CD4-positive, alpha-beta T cell treated with Interleukin-15 for 4 hours (primary cell): Measurements from ENCODE around the gene ENAH.

Experiments used
- DNase-seq: peaks from one replicate; pipeline ENCODE4 v3.0.0-alpha.2; 2020; ENCODE audit warnings: low spot score

The ENAH gene

DNA sequence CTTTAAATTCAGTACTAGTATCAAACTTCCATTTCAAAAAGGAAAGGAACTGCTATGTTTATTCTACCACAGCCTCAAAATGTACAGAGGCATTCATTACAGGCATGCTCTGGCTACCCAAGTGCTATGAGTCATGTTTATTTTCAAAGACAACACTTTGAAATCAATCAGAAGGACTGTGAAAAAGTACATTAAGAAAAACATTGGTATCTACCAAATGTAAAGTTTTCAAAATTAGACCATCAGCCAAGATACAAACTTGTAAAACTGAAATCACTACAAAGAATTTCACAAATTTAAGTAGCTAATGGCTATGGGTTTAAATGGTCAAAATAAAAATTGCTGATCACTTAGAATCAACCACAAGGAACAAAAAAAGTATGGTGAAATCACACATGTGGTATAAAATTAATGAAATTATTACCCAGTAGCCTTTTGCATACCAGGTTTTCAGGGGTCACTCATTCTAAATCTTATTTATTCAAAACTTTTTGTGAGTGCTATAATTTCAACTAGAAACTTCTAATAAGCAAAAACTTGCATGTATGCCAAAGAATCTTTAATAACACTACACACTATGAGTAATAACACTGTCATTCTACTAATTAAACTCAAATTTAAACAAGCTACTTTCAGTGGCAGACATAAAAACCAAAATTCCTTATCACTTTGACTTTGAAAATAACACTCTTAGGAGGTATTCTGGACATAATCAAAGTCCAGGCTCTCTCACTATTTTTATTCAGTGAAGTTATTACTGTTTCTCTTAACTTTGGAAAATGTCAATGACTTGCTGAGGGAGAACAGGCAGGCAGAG lies 49.2 kb downstream of the ENAH start:
- no peak for DNase-seq

GRCh38 chr1:225602590-225603206 lies 50.2 kb downstream of the ENAH start:
- no peak for DNase-seq

GRCh38 chr1:225601902-225602589 lies 50.9 kb downstream of the ENAH start:
- no peak for DNase-seq

DNA sequence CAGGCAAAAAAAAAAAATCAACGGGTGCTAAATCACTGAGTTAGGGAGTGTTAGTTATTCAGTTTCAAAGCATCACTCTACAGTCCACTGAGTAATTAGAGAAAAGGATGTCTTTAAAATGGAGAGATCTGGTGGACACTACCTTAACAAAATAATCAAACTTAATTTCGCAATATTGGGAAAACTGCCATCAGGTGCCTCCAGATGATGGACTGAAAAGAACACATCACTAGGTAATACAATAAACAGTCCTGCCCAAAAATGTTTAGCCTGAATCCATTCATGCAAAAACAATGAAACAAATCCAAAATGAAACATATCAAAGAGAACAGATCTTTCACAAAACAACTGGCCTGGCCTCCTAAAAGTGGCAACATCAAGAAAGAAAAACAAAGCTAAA lies 54.1 kb downstream of the ENAH start:
- no peak for DNase-seq

GRCh38 chr1:225597926-225598575 lies 54.9 kb downstream of the ENAH start:
- no peak for DNase-seq

GRCh38 chr1:225596736-225597135 lies 56.2 kb downstream of the ENAH start:
- no peak for DNase-seq

- DNase-seq, result no peak
Observed at GRCh38 chr1:225595974-225596551, 56.9 kb downstream of the ENAH start.

GRCh38 chr1:225595452-225595851 lies 57.5 kb downstream of the ENAH start:
- no peak for DNase-seq

GRCh38 chr1:225593414-225593813 lies 59.5 kb downstream of the ENAH start:
- DNase-seq, result no peak

DNA sequence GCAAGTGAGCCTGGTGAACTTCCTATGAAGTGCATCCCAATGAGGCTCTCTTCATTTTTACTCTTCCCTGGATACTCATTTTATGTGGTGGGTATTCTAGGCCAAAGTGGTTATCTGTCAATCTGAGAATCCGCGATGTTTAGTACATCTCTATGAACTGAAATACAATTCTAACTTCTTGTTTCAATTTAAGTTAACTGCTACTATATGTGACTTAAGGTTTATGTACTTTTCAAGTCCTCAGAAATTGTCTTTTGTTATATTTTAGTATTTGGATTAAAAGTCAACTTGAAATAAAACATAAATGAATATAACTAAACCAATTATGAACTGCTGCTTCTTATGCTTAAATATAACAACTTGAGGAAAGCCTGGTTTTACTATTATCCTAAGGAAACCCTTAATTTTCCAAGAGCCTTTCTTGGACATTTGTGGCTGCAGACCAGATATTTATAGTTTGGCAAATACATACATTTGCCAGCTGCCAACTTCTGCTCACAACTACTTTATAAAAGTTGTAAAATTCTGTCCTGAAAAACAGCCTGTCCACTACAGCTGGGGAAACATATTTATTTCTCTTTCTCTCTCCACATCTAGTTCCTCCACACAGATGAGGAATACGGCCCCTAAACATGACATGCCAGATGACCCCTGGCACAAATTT lies 60.4 kb downstream of the ENAH start:
- no peak for DNase-seq

DNA sequence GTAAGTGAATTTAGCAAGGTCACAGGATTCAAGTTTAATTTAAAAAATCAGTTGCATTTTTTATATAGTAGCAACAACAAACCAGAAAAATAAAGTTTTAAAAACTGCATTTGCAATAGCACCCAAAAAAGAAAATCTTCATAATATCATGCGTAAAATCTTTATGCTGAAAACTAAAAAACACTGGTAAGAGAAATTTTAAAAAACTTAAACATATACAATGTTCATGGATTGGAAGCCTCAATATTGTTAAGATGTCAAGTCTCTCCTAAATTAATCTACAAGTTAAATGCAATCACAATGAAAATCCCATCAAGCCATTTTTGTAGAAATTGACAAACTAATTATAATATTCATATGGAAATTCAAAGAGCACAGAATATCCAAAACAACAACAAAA lies 65.6 kb downstream of the ENAH start:
- DNase-seq, result no peak

DNA sequence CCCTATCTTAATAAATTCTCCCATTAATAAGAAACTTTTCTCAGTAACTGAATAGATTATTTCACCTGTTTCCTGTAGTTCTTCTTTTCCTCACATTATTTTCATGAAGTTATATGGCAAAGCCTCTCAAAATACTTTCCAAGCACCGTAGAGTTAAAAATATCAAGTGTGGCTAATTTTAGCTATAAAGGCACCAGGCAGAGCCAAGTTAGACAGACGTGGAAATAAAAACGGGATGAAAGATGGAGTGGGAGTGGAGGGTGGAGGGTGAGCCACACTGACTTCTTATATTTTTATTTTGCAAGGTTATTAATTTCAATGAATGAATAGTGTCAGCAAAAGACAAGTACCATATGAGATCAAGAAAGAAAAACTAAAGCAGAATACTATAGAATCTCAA lies 71.7 kb downstream of the ENAH start:
- no peak for DNase-seq

- no peak for DNase-seq
Observed at GRCh38 chr1:225580238-225581099, 72.5 kb downstream of the ENAH start.

GRCh38 chr1:225578251-225578977 lies 74.5 kb downstream of the ENAH start:
- no peak for DNase-seq

DNA sequence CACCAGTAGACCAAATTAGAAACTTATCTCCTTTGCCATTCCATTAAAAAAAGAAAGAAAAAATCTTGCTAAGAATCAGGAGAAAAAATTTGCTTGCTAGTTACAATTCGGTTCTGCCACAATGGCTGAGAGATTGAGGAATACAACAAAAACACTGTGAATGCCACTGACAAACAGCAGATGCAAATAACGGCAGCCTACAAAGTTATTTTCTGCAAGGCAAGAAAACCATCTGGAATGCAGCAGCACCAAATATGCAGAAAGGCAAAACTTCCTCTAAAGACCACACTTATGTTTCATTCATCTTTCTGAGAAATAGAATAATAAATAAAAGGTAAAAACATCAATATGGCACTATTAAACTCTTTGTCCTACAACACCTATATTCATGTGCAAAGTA lies 75.7 kb downstream of the ENAH start:
- DNase-seq, result no peak

DNA sequence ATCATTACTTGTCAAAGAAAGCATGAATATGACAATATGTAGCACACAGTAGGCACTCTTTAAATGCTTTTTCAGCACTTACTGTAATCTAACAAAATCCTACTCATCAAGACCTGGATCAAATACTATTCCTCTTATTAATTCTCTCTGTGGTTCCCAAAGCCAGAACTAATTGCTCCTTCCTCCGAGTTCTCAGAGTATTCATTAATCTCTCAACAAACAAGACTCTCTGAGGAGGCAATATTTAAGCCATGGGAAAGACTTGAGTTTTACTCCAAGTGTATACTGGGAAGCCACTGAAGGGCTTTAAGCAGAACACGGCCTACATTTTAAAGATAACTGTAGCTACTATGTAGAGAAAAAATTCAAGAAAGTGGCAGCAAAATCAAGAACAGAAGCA lies 79.7 kb downstream of the ENAH start:
- DNase-seq, result no peak

- DNase-seq, result no peak
Observed at GRCh38 chr1:225572422-225572821, 80.5 kb downstream of the ENAH start.

DNA sequence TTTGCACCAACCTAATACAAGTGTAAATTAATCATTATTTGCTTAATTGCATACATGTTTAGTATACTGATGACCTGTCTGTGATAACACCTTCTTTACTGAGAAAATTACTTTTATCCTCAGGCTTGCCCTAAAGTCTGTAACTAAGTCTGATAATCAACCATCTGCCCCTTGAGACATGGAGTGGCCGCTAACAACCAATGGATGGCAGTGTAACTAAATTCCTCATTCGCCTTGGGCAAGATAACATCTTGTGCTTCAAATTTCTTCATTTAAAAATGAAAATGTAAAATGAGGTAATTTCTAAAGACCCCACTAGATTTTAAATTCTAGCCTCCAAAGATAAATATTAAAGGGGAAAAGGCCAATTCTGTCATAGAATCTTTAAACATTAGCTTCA lies 85.1 kb downstream of the ENAH start:
- no peak for DNase-seq

DNA sequence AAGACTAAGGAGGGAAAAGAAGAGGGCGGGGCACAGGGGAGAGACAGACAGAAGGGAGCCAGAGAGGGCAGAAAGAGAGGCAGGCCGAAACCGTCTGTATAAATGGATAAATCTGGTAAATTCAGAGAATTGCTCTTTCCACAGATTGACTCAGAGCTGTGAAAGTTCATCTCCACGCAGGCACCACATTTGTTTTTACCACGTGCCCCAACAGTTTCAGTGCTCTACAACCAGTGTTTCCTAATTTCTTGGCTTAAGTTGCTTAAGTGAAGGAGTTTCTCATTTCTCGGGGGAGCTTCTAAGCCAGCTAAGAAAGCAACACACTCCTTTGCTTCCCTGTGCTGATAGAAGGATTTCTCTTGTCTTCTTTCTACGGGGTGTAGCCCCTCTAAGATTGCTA lies 87.1 kb downstream of the ENAH start:
- no peak for DNase-seq

GRCh38 chr1:225561675-225562074 lies 91.2 kb downstream of the ENAH start:
- no peak for DNase-seq
